ENCODE data around the gene AIDA. TPM values are rescaled to one million over a fixed set of nuclear protein-coding genes. Genes with fewer than 3 reads are reported as not detected.

Gene AIDA
- total and polyA plus RNA-seq, 2 donors (not counting 1 experiment from before 2014, with no cell fraction given): 41.7 to 77.7 TPM

GRCh38 chr1:222623458-222623857 is 88.8 kb downstream of the AIDA start:
- H4K20me1 ChIP-seq (ENCODE audit: control insufficient read depth, insufficient read depth, low read length, poor library complexity, severe bottlenecking): no peaks in the 10 kb centered on the region
- H3K79me2 ChIP-seq (ENCODE audit: control insufficient read depth, insufficient read depth, low read length): peaks cover 11% of the 10 kb centered on the region
- intact Hi-C loops (cut with micrococcal nuclease): no loop called here
- no peak overlapping the region for H3K27ac ChIP-seq (ENCODE audit: low read length in 2 of 2)
- no peak overlapping the region for H3K4me3 Mint-ChIP-seq
- DNase-seq (no peak), ATAC-seq (ENCODE audit: low read depth) (no peak)
- H3K9ac ChIP-seq (ENCODE audit: low read length): no peak overlapping the region
- CTCF ChIA-PET: interaction anchor here (4.7 kb wide), 1 partner anchor 10 kb away, joined by 26 read pairs; no protein-coding TSS in a partner anchor
- H3K36me3 ChIP-seq (replicated peaks in 1 of 2; ENCODE audit: control extremely low read depth in 1 of 2, control insufficient read depth in 1 of 2, extremely low read depth in 1 of 2, insufficient read depth in 2 of 2, low read length in 1 of 2): peaks cover 2 to 46% of the 10 kb centered on the region in 2 experiments
- POLR2A ChIA-PET: no interaction called here
- TF ChIP-seq EZH2 (IDR thresholded peaks at IDR 0.05; ENCODE audit: borderline replicate concordance, insufficient read depth, low read depth, low read length, poor library complexity, severe bottlenecking): no peak
- TF ChIP-seq CTCF (IDR thresholded peaks at IDR 0.05): no peak
- H3K4me2 ChIP-seq (replicated peaks; ENCODE audit: low read depth, low read length, poor library complexity, severe bottlenecking): no peak overlapping the region
- H3K4me1 Mint-ChIP-seq: peaks cover 21% of the 10 kb centered on the region
- H2AFZ ChIP-seq (ENCODE audit: insufficient read depth, low read depth, low read length, poor library complexity, severe bottlenecking): no peak overlapping the region
- H3K9me3 Mint-ChIP-seq (ENCODE audit: insufficient read depth): no peaks in the 10 kb centered on the region
- H3K9me3 ChIP-seq (ENCODE audit: control extremely low read depth in 1 of 3, control insufficient read depth in 2 of 3, insufficient read depth in 1 of 3, low read length in 2 of 3): no peaks in the 10 kb centered on the region
- no peak overlapping the region for H3K4me3 ChIP-seq (ENCODE audit: control extremely low read depth in 1 of 5, extremely low read depth in 1 of 5, insufficient read depth in 1 of 5, low read depth in 2 of 5, low read length in 4 of 5)
- H3K4me1 ChIP-seq (ENCODE audit: control insufficient read depth in 2 of 2, insufficient read depth in 2 of 2, low read length in 2 of 2): peaks cover 11 to 12% of the 10 kb centered on the region in 2 donors
- no peak overlapping the region for H3K27ac Mint-ChIP-seq
- H3K27me3 Mint-ChIP-seq: no peaks in the 10 kb centered on the region
- H3K27me3 ChIP-seq (replicated peaks in 1 of 4; ENCODE audit: control extremely low read depth in 1 of 4, control insufficient read depth in 3 of 4, insufficient read depth in 4 of 4, low read length in 3 of 4): no peaks in the 10 kb centered on the region

- H2AFZ ChIP-seq (ENCODE audit: insufficient read depth, low read depth, low read length, poor library complexity, severe bottlenecking): no peak overlapping the region
- H3K4me3 ChIP-seq (ENCODE audit: control extremely low read depth in 1 of 5, extremely low read depth in 1 of 5, insufficient read depth in 1 of 5, low read depth in 2 of 5, low read length in 4 of 5): no peak overlapping the region
- intact Hi-C loops (cut with micrococcal nuclease): no loop called here
- Mint-ChIP-seq H3K9me3 (ENCODE audit: insufficient read depth) (no peaks in the 10 kb centered on the region), H3K4me1 (peaks cover 21% of the 10 kb centered on the region), H3K27me3 (no peaks in the 10 kb centered on the region), H3K4me3 (no peak overlapping the region), H3K27ac (no peak overlapping the region)
- H3K4me2 ChIP-seq (replicated peaks; ENCODE audit: low read depth, low read length, poor library complexity, severe bottlenecking): no peak overlapping the region
- H3K79me2 ChIP-seq (ENCODE audit: control insufficient read depth, insufficient read depth, low read length): peaks cover 16% of the 10 kb centered on the region
- H3K9me3 ChIP-seq (ENCODE audit: control extremely low read depth in 1 of 3, control insufficient read depth in 2 of 3, insufficient read depth in 1 of 3, low read length in 2 of 3): no peaks in the 10 kb centered on the region
- H3K27ac ChIP-seq (ENCODE audit: low read length in 2 of 2): no peak overlapping the region
- H3K9ac ChIP-seq (ENCODE audit: low read length): no peak overlapping the region
- peaks cover 11 to 12% of the 10 kb centered on the region in 2 donors for H3K4me1 ChIP-seq (ENCODE audit: control insufficient read depth in 2 of 2, insufficient read depth in 2 of 2, low read length in 2 of 2)
- TF ChIP-seq EZH2 (IDR thresholded peaks at IDR 0.05; ENCODE audit: borderline replicate concordance, insufficient read depth, low read depth, low read length, poor library complexity, severe bottlenecking) (no peak), CTCF (IDR thresholded peaks at IDR 0.05) (no peak)
- H4K20me1 ChIP-seq (ENCODE audit: control insufficient read depth, insufficient read depth, low read length, poor library complexity, severe bottlenecking): no peaks in the 10 kb centered on the region
- H3K36me3 ChIP-seq (replicated peaks in 1 of 2; ENCODE audit: control extremely low read depth in 1 of 2, control insufficient read depth in 1 of 2, extremely low read depth in 1 of 2, insufficient read depth in 2 of 2, low read length in 1 of 2): peaks cover 0 to 43% of the 10 kb centered on the region in 2 experiments
- ChIA-PET POLR2A (no interaction called here), CTCF (interaction anchor here (4.7 kb wide), 1 partner anchor 11 kb away, joined by 26 read pairs; no protein-coding TSS in a partner anchor)
- ATAC-seq (ENCODE audit: low read depth) (no peak), DNase-seq (no peak)
- no CpG with 5 or more reads among the region's 5 CpGs for WGBS (ENCODE audit: insufficient coverage)
- no peaks in the 10 kb centered on the region for H3K27me3 ChIP-seq (replicated peaks in 1 of 4; ENCODE audit: control extremely low read depth in 1 of 4, control insufficient read depth in 3 of 4, insufficient read depth in 4 of 4, low read length in 3 of 4)
These were observed 89.5 kb downstream of the AIDA start for GRCh38 chr1:222622765-222623164.
